ENCODE data around the gene RNASE11. TPM values are rescaled to one million over a fixed set of nuclear protein-coding genes. Genes with fewer than 3 reads are reported as not detected.

The RNASE11 gene
- total and polyA plus RNA-seq, 9 of the 15 experiments (the other 6 are each of a cell fraction or from before 2014, with no cell fraction given): 0.16 to 0.29 (median 0.22) TPM; not detected in 6

GRCh38 chr14:20632831-20633691 is 45.3 kb upstream of the RNASE11 start (continued):
- TF ChIP-seq ZNF778 (CRISPR knock-in tag; IDR thresholded peaks at IDR 0.05) (no peak), HBP1 (CRISPR knock-in tag; IDR thresholded peaks at IDR 0.05) (no peak), BMI1 (IDR thresholded peaks at IDR 0.05; ENCODE audit: low read length) (no peak), CBX2 (IDR thresholded peaks at IDR 0.05; ENCODE audit: insufficient read depth, low read length, poor library complexity, severe bottlenecking) (no peak), KLF16 (IDR thresholded peaks at IDR 0.05) (no peak), ZNF133 (CRISPR knock-in tag; IDR thresholded peaks at IDR 0.05) (no peak), NCOA6 (IDR thresholded peaks at IDR 0.05) (no peak), CBFA2T2 (conservative IDR thresholded peaks at IDR 0.05) (no peak), TFAP4 (CRISPR knock-in tag; IDR thresholded peaks at IDR 0.05; ENCODE audit: borderline replicate concordance) (no peak), ZNF143 (CRISPR knock-in tag; IDR thresholded peaks at IDR 0.05) (no peak), LCOR (CRISPR knock-in tag; IDR thresholded peaks at IDR 0.05) (0 out of 2 replicates have a peak, but pooled peaks have one; percentile 20), ZFP30 (CRISPR knock-in tag; IDR thresholded peaks at IDR 0.05; ENCODE audit: borderline replicate concordance) (no peak), MYC (IDR thresholded peaks at IDR 0.05; ENCODE audit: low read depth, low read length) (no peak), MYC (CRISPR knock-in tag; IDR thresholded peaks at IDR 0.05; ENCODE audit: borderline replicate concordance, low read depth) (no peak), CBX3 (IDR thresholded peaks at IDR 0.05; ENCODE audit: borderline replicate concordance in 1 of 2, low read length in 2 of 2) (peak in 1 of 2 experiments; percentile 32; a peak in 1 of 3 replicates), MYNN (IDR thresholded peaks at IDR 0.05) (no peak), MYNN (CRISPR knock-in tag; IDR thresholded peaks at IDR 0.05) (no peak), BACH1 (tag; IDR thresholded peaks at IDR 0.05) (no peak)
- TF ChIP-seq, protein P1, sequence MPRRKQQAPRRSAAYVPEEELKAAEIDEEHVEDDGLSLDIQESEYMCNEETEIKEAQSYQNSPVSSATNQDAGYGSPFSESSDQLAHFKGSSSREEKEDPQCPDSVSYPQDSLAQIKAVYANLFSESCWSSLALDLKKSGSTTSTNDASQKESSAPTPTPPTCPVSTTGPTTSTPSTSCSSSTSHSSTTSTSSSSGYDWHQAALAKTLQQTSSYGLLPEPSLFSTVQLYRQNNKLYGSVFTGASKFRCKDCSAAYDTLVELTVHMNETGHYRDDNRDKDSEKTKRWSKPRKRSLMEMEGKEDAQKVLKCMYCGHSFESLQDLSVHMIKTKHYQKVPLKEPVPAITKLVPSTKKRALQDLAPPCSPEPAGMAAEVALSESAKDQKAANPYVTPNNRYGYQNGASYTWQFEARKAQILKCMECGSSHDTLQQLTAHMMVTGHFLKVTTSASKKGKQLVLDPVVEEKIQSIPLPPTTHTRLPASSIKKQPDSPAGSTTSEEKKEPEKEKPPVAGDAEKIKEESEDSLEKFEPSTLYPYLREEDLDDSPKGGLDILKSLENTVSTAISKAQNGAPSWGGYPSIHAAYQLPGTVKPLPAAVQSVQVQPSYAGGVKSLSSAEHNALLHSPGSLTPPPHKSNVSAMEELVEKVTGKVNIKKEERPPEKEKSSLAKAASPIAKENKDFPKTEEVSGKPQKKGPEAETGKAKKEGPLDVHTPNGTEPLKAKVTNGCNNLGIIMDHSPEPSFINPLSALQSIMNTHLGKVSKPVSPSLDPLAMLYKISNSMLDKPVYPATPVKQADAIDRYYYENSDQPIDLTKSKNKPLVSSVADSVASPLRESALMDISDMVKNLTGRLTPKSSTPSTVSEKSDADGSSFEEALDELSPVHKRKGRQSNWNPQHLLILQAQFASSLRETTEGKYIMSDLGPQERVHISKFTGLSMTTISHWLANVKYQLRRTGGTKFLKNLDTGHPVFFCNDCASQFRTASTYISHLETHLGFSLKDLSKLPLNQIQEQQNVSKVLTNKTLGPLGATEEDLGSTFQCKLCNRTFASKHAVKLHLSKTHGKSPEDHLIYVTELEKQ (CRISPR knock-in tag; IDR thresholded peaks at IDR 0.05): no peak
- TF ChIP-seq, protein P2, sequence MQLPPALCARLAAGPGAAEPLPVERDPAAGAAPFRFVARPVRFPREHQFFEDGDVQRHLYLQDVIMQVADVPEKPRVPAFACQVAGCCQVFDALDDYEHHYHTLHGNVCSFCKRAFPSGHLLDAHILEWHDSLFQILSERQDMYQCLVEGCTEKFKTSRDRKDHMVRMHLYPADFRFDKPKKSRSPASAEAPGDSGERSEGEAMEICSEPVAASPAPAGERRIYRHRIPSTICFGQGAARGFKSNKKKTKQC (CRISPR knock-in tag; IDR thresholded peaks at IDR 0.05): no peak
- TF ChIP-seq, protein P3, sequence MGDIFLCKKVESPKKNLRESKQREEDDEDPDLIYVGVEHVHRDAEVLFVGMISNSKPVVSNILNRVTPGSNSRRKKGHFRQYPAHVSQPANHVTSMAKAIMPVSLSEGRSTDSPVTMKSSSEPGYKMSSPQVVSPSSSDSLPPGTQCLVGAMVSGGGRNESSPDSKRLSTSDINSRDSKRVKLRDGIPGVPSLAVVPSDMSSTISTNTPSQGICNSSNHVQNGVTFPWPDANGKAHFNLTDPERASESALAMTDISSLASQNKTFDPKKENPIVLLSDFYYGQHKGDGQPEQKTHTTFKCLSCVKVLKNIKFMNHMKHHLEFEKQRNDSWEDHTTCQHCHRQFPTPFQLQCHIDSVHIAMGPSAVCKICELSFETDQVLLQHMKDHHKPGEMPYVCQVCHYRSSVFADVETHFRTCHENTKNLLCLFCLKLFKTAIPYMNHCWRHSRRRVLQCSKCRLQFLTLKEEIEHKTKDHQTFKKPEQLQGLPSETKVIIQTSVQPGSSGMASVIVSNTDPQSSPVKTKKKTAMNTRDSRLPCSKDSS (IDR thresholded peaks at IDR 0.05; ENCODE audit: low read depth, partially characterized antibody): no peak

Data from K562 (cell line).